ACHN (cell line): Measurements from ENCODE around the gene BTG2.
"Not testable (repeated sequence)": the region's sequence is repeated elsewhere in the genome, so short reads cannot be mapped to it uniquely, and the experiment has no call there.

Experiments used
- DNase-seq: peaks from one replicate; pipeline ENCODE4 v3.0.0-alpha.2; 2015
- in situ Hi-C: cut with HindIII; loops from 2 replicates; pipeline ENCODE4 v1.10.0; 2017; ENCODE audit warnings: low sequenced_read_pairs, low pct_ligation_motif_present, low pct_unique_long_range_greater_than_20kb

The BTG2 gene

DNA sequence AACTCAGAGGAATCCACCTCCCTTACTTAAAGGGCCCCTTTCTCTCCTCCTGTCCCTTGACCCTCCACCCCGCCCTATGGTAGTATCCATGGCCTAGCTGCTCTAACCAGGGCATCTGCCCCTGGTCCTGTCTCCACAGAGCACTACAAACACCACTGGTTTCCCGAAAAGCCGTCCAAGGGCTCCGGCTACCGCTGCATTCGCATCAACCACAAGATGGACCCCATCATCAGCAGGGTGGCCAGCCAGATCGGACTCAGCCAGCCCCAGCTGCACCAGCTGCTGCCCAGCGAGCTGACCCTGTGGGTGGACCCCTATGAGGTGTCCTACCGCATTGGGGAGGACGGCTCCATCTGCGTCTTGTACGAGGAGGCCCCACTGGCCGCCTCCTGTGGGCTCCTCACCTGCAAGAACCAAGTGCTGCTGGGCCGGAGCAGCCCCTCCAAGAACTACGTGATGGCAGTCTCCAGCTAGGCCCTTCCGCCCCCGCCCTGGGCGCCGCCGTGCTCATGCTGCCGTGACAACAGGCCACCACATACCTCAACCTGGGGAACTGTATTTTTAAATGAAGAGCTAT is 1.7 kb downstream of the BTG2 start:
- DNase-seq: no peak
- in situ Hi-C loops: no loop called here

DNA sequence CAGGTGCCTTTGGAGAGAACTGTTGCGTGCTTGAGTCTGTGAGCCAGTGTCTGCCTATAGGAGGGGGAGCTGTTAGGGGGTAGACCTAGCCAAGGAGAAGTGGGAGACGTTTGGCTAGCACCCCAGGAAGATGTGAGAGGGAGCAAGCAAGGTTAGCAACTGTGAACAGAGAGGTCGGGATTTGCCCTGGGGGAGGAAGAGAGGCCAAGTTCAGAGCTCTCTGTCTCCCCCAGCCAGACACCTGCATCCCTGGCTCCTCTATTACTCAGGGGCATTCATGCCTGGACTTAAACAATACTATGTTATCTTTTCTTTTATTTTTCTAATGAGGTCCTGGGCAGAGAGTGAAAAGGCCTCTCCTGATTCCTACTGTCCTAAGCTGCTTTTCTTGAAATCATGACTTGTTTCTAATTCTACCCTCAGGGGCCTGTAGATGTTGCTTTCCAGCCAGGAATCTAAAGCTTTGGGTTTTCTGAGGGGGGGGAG is 2.4 kb downstream of the BTG2 start:
- in situ Hi-C loops: no loop called here

DNA sequence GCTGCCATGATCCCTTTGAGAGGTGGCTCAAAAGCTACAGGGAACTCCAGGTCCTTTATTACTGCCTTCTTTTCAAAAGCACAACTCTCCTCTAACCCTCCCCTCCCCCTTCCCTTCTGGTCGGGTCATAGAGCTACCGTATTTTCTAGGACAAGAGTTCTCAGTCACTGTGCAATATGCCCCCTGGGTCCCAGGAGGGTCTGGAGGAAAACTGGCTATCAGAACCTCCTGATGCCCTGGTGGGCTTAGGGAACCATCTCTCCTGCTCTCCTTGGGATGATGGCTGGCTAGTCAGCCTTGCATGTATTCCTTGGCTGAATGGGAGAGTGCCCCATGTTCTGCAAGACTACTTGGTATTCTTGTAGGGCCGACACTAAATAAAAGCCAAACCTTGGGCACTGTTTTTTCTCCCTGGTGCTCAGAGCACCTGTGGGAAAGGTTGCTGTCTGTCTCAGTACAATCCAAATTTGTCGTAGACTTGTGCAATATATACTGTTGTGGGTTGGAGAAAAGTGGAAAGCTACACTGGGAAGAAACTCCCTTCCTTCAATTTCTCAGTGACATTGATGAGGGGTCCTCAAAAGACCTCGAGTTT is 3.1 kb downstream of the BTG2 start:
- DNase-seq: no peak
- in situ Hi-C loops: no loop called here

More for the DNA sequence above, 2.4 kb downstream of the BTG2 start:
- DNase-seq: no peak

DNA sequence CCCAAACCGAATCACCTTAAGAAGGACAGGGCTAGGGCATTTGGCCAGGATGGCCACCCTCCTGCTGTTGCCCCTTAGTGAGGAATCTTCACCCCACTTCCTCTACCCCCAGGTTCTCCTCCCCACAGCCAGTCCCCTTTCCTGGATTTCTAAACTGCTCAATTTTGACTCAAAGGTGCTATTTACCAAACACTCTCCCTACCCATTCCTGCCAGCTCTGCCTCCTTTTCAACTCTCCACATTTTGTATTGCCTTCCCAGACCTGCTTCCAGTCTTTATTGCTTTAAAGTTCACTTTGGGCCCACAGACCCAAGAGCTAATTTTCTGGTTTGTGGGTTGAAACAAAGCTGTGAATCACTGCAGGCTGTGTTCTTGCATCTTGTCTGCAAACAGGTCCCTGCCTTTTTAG is 3.6 kb downstream of the BTG2 start:
- DNase-seq: no peak
- in situ Hi-C loops: no loop called here

DNA sequence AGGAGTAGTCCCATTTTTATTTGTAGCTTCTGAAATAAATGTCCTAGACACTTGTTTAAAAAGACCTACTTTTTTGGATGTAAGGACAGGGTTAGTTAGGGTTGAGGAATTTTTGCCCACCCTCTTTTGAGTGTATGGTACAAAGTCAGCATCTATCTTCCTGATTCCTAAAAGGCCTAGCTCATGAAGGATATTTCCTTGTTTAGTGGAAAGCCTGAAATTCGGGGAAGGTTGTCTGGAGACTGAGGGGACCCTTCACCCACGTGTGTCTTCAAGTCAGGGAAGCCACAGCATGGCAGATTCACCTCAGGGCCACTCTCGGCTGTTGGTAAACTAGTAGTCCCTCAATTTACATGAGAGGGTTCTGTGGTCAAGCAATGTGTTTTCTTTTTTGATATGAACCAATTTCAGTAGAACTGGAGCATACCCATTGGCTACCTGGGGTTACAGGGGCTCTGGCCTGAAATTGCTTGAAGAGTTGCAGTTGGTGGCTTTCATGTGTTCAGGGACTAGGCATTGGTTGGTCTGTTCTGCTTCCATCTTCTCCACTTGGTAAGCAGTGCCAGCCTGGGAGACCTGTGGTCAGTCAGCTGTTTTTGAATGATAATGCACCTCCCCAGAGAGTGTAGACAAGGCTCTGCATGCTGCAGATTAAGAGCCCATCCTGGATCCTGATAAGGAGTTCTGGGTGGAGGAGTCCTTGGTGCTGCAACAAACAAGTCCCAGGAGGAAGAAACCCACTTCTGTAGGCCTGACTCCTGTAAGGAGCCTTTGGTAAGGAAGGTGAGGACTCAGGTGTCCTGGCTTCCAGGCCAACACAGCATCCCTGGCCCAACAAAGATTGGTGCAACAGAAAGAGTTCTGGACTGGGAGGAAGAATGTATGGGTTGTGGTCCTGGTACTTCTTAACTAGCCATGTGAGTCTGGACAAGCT is 6.3 kb downstream of the BTG2 start:
- DNase-seq: no peak
- in situ Hi-C loops: no loop called here

DNA sequence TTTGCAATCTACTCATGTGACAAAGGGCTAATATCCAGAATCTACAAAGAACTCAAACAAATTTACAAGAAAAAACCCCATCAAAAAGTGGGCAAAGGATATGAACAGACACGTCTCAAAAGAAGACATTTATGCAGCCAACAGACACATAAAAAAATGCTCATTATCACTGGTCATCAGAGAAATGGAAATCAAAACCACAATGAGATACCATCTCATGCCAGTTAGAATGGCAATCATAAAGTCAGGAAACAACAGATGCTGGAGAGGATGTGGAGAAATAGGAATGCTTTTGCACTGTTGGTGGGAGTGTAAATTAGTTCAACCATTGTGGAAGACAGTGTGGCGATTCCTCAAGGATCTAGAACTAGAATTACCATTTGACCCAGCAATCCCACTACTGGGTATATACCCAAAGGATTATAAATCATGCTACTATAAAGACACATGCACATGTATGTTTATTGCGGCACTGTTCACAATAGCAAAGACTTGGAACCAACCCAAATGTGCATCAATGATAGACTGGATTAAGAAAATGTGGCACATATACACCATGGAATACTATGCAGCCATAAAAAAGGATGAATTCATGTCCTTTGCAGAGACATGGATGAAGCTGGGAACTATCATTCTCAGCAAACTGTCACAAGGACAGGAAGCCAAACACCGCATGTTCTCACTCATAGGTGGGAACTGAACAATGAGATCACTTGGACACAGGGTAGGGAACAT is 8.9 kb downstream of the BTG2 start:
- DNase-seq, in situ Hi-C loops: not testable (repeated sequence)

DNA sequence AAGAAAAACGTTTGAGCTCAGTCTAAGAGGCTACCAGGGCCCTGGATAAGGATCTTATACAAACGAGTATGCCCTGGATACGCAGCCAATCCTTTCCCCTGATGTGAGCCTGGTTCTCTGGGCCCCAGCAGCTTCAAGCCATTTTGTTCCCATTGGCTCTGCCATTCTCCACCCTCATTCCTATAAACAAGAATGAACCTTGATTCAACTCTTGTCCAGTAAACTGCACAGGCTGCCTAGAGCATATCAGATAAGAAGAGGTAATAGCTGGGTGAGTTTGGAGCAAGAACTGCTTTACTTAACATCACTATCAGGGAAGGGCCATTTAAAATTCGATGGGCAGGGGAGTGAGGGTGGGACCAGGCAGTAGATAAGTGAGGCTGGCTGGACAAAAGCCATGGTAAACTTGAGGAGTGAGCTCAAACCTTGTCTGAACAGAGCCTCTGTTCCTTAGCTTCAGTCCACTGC is 11.3 kb downstream of the BTG2 start:
- in situ Hi-C loops: no loop called here
- no peak for DNase-seq

DNA sequence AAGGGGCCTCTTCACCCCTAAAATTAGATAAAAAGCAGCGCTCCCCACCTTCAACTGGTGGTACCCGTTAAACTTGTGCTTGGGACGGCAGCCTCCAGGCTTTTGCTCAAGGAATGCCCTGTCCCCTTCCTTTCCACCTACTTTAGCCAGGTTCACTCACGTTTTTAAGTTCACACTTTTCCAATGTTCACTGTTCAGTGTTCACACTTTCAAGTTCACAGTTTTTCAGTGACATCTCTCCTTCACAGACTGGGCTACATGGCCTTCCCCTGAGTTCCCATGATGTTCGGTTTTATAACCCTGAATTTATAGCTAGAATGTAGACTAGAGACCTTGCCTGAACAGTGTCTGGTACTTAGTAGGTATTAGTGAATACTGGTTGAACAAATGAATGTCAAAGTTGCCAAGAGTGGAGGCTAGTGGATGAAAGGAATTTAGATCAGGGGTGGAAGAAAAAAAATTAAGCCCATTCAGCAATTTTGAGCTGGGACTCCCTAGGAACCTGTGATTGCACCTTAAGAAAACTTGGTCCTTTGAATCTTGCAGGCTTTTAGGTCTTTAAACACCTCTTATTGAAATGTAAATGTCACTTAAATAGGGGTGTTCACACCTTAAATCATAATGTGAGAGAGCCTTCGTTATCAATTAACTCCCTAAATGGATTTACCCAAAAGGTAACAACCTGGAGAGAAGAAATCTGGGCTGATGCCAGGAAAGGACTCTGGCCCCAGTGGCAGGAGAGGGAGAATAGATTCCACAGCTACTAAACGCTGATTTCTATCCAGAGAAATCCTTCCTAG is 12.3 kb downstream of the BTG2 start:
- no peak for DNase-seq
- in situ Hi-C loops: no loop called here

DNA sequence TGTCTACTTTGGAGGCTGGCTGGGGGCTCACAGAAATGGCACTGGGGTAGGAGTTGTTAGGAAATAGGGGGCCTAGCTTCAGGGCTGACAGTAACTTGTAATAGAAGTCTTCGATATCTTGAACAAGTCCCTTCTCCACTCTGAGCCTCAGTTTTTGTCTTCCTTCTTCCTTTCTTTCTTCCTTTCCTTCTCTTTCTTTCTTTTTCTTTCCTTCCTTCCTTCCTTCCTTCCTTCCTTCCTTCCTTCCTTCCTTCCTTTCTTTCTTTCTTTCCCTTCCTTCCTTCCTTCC is 12.9 kb downstream of the BTG2 start:
- no peak for DNase-seq
- in situ Hi-C loops: no loop called here

DNA sequence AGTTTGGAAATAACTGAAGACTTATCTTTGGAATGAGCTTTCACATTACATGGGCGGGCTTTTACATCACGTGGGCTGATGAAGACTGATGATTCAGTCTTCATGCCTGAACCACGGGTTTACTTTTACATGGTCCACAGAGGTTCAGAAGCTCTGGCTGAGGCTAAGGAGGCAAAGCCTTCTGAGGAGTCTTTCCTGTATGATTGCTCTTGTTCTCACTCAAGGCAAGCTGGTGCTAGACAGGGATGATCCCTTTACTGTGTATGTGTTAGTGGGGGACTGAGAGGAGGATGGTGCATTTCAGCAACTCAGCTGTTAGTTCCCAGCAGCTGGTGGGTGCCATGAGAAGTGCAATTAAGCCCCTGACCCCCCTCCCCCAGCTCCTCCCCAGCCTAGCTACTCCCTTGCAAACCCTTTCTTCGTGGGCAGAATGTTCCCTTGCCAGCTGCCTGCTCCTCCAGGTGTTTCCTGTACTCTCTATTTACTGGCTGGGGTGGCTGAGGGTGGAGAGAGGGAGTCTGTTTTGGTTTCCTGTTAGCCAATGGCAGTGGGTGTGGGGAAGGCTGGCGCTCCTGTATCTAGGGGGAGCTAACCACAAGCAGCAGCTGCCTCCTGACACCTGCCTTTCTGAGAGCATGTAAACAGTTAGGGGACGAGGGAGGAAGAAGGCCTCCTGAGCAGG is 15.4 kb downstream of the BTG2 start:
- DNase-seq: no peak
- in situ Hi-C loops: no loop called here

DNA sequence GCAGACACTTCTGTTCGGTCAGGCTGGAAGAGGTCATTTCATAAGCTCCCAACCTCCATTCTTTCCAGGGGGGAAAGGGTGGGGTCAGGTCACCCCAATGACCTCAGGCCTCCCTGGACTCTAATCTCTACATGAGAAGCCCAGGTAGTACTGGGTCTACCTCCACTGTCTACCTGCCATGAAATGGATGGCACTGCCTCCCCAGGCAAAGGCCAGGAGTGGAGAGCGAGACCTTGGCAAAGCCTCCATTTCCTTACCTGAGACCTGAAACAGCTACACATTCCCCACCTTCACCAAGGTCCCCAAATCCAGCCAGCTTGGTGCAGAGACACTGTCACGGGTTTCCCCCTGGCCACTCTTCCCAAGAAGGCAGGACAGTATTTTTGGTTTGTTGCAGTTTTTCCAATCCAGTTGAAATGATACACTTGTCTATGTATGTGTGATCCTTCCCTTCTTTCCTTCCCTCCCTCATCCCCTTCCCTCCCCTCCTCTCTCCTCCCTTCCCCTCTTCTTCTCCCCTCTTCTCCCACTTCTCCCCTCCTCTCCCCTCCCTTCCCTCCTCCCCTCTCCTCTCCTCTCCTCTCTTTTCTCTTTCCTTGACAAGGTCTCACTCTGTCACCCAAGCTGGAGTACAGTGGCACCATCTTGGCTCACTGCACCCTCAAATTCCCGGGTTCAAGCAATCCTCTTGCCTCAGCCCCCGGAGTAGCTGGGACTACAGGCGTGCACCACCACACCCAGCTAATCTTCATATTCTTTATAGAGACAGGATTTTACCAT is 16.1 kb downstream of the BTG2 start:
- DNase-seq: no peak
- in situ Hi-C loops: no loop called here

DNA sequence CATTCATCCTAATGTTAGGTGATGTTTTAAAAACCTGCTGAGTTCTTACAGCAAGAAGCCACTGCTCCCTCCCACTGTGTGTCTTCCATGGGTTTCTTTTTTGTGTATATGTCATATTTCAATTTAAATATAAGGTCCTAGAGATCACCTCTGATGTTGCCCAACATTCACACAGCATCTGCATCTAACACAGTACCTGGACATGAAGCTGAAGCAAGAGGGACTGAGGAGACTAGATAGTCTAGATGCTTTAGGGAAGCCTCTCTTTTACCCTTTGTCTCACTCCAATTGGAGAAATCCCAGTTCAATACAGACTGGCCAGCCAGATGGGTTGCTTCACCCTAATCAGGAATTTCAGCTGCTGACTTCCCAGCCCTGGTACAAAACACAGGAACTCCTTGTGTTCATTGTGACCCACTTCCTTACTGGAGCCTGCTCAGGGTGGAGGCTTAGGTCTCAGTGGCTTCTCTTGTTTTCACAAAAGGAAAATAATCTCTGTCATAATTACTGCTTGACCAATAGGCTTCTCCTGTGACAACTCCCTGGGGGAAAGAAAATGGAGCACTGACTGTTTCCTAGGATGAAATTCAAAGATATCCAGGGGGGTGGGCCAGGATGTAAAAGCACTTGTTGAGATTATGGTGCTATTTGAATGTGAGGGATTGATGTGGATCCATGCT is 17.3 kb downstream of the BTG2 start:
- no peak for DNase-seq
- in situ Hi-C loops: no loop called here

DNA sequence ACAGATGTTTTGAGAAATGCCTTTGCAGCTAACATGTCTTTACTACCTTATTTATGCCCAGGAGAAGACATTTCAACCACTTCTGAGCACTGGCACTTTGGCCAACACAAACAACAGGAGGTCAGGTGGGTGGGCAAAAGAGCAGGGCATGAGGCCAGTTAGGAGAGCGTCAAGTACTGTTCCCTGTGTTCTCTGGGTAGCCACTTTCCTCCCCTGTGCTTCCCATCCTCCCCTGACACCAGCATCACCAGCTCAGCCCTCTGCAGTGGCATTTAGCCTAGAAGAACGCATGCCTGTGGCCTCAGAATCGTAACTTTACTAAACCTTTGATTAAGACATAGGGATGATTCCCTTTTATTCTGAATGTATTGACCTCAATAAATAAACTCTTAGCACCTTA is 18.3 kb downstream of the BTG2 start:
- DNase-seq: no peak
- in situ Hi-C loops: no loop called here

DNA sequence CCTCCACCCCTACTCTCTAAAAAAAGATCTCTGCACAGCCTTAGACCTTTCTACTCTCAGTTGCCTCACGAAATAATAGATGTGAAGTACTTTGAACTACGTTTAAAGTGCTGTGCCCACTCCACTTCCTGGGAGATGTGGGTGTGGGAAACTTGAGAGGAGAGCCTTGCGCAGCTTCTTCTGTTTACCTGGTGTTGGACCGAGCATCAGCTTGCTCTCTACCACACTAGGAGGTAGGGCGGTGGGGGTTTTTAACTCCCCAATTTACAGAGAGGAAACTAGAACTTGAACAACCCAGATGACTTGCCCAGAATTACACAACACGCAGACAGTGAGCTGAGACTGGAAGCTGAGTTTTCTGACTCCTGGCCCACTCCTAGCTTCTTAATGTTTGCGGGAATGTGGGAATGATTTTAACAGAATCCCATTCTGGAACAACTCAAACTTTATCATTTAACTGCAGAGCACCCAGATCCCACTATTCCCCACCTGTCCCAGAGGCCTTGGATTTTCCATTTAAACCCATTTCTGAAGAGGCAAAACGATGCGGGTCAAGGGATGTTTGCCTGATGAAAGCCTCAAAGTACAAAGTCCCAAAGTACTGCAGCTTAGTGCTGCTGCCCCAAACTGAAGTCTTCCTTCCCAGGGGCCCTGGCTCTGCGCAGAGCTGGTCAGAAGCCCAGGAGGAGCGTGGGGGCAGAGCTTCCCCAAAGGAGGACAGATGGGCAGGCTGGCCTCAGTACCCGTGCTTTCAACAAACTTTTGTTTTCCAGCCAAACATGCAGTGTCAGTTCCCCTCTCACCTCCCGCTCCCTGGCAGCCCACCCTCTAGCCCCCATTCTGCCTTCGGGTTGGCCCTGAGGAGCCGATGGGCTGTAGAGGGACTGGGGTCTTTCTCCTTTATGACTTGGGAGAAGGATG is 19.0 kb downstream of the BTG2 start:
- in situ Hi-C loops: no loop called here
- no peak for DNase-seq

DNA sequence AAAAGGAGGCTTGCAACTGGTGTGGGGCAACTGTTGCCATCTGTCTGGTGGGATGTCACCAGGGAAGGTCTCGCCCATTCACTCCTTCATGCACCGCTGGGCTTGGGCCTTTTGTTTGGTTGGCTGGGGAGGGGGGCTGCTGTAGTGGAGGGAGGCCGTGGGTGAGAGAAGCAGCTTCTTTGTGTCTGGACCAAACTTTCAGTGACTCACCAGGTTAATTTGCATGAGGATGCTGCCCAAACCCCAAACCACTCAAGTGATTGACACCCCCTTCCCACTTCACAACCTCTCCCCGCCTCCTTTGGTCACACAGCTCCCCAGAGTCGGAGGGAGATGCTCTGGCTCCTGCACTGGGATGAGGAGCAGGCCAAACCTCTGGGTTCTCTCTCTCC is 19.7 kb downstream of the BTG2 start:
- DNase-seq: no peak
- in situ Hi-C loops: no loop called here
